Inflammatory macrophage (primary cell): ENCODE results near the gene PKLR.
"Not testable (repeated sequence)": the region's sequence is repeated elsewhere in the genome, so short reads cannot be mapped to it uniquely, and the experiment has no call there.

Experiments
- DNase-seq, 2 donors: peaks; one replicate each; pipeline ENCODE4 v3.0.0-alpha.2; 2020 to 2022
- total RNA-seq, 18 experiments: gene quantifications; one replicate each; lab custom pipeline; 2026; ENCODE audit warnings: mixed read lengths in 6 of 18, inconsistent platforms in 2 of 18; lab: John Stamatoyannopoulos, UW

PKLR gene
- 0 to 0.99 (median 0) reads per million in 18 experiments for total RNA-seq

GRCh38 chr1:155301342-155301841, at the start of gene PKLR:
TSS of gene PKLR (minus strand) at chr1:155301438. CDS start at chr1:155301395, 43 bp downstream.
- DNase-seq: no peak

GRCh38 chr1:155342842-155343241, 41.6 kb upstream of the PKLR start:
- no peak for DNase-seq

- DNase-seq: no peak
Measured at GRCh38 chr1:155339515-155340097, 38.4 kb upstream of the PKLR start.

GRCh38 chr1:155334962-155335361, 33.7 kb upstream of the PKLR start:
- DNase-seq: no peak

- DNase-seq: no peak
Measured at GRCh38 chr1:155329980-155330598, 28.9 kb upstream of the PKLR start.

GRCh38 chr1:155328856-155329255, 27.6 kb upstream of the PKLR start:
- not testable (repeated sequence) for DNase-seq

- DNase-seq: no peak
Measured at GRCh38 chr1:155327981-155328380, 26.7 kb upstream of the PKLR start.

- DNase-seq: no peak
Measured at GRCh38 chr1:155326631-155327037, 25.4 kb upstream of the PKLR start.

GRCh38 chr1:155326020-155326526, 24.8 kb upstream of the PKLR start:
- no peak for DNase-seq

GRCh38 chr1:155325603-155325893, 24.3 kb upstream of the PKLR start:
- no peak for DNase-seq

- peak in 1 of 2 donors; percentile 45 for DNase-seq
Measured at GRCh38 chr1:155324717-155325602, 23.7 kb upstream of the PKLR start.

- peak; percentile 98 for DNase-seq
Measured at GRCh38 chr1:155324037-155324716, 22.9 kb upstream of the PKLR start.

GRCh38 chr1:155323729-155324036, 22.4 kb upstream of the PKLR start:
- peak; percentile 91 for DNase-seq

GRCh38 chr1:155322953-155323728, 21.9 kb upstream of the PKLR start:
- peak; percentile 82 to 83 for DNase-seq

- peak in 1 of 2 donors; percentile 13 for DNase-seq
Measured at GRCh38 chr1:155322571-155322952, 21.3 kb upstream of the PKLR start.

GRCh38 chr1:155321639-155322503, 20.6 kb upstream of the PKLR start:
- no peak for DNase-seq

- peak; percentile 51 to 52 for DNase-seq
Measured at GRCh38 chr1:155320661-155321617, 19.7 kb upstream of the PKLR start, which contains the start of gene RUSC1. TSS of gene RUSC1 (plus strand) at chr1:155320894. CDS start at chr1:155321774, 880 bp downstream.

- DNase-seq: no peak
Measured at GRCh38 chr1:155320252-155320651, 19.0 kb upstream of the PKLR start.

GRCh38 chr1:155319536-155319935, 18.3 kb upstream of the PKLR start:
- DNase-seq: no peak

- no peak for DNase-seq
Measured at GRCh38 chr1:155318082-155318481, 16.8 kb upstream of the PKLR start.
